Esophagus muscularis mucosa (tissue), 3 donors: ENCODE measurements around the gene ASXL2.

Source experiments
- CTCF ChIP-seq, 3 experiments: fragments of 200-600 bp in 2 of 3; fragments of 450-650 bp in 1 of 3; sonication (generic) in 2 of 3; IDR thresholded peaks; one replicate each; pipeline ENCODE4 v1.5.1; 2017 to 2019; ENCODE audit warnings: antibody characterized with exemption in 3 of 3, mild to moderate bottlenecking in 2 of 3, moderate library complexity in 1 of 3
- POLR2AphosphoS5 ChIP-seq, 2 donors: sonication (generic); formaldehyde crosslinking; IDR thresholded peaks; one replicate each; pipeline ENCODE4 v1.6.1; 2017; ENCODE audit warnings: antibody characterized with exemption in 2 of 2

GRCh38 chr2:25829377-25829704, 48.9 kb downstream of the ASXL2 start:
- TF ChIP-seq POLR2AphosphoS5 (IDR thresholded peaks at IDR 0.05) (no peak), CTCF (IDR thresholded peaks at IDR 0.05) (no peak)
